ENCODE measurements around the gene PTGDS. TPM values are rescaled to one million over a fixed set of nuclear protein-coding genes. Genes with fewer than 3 reads are reported as not detected.

Gene PTGDS
- total RNA-seq, 1 donor from 2014 or later: not detected

DNA sequence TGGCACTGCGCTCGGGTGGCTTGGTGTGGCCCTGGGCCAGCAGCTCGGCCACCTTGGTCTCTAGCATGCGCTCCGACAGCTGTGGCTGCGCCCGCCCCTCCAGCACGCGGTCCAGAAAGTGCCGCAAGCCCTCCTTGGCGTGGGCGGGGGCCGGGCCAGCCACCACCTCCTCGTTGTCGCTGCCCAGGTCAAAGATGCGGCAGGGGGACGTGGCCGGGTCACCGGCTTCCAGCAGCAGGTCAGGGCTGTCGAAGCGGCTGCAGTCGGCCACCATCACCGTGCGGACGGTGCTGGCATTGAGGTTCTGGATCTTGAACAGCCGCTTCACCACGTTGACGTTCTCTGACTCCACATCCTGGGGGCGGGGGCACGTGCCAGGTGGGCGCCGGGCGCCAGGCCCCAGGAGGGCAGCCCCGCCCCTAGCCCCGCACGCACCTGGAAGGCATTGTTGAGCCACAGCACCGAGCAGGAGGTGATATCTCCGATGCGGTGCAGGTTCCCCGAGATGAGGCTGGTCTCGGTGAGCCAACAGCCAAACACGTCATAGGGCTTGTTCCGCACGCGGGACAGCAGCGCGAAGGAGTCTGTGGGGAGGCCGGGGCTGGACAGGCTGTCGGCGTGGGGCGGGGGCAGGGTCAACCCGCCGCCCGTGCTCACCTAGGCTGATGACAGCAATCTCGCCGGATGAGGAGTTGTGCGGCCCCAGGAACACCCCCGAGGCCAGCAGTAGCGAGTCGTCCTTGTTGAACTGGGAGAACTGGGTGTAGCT is 35.0 kb upstream of the PTGDS start:
- peak overlapping the region; percentile 65 for H3K4me3 Mint-ChIP-seq (ENCODE audit: low read depth)
- H3K4me1 Mint-ChIP-seq (ENCODE audit: low read depth): peaks cover 5% of the 10 kb centered on the region
- no peaks in the 10 kb centered on the region for H3K9me3 Mint-ChIP-seq
- peaks cover 35% of the 10 kb centered on the region for H3K36me3 Mint-ChIP-seq (ENCODE audit: low read depth)
- intact Hi-C loops (cut with micrococcal nuclease): no loop called here
- H3K27ac Mint-ChIP-seq: no peak overlapping the region
- no peaks in the 10 kb centered on the region for H3K27me3 Mint-ChIP-seq (ENCODE audit: low read depth)
- no peak for DNase-seq (ENCODE audit: low spot score)

DNA sequence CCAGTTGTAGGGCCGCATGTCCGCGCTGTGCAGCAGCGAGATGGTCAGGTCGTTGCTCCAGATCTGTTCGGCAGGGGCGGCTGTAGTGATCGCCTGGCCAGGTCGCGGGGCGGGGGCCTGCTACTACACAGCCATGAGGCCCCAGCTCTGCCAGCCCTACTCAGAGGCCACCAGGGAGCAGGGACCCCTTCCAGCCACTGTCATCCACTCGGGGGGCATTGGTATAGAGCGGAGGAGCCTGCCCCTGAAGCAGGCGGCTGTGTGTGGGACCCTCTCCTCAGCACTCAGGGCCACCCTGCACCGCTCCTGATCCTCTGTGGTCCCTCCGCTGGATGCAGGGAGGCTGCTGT is 34.4 kb upstream of the PTGDS start:
- no peaks in the 10 kb centered on the region for H3K27me3 Mint-ChIP-seq (ENCODE audit: low read depth)
- H3K4me3 Mint-ChIP-seq (ENCODE audit: low read depth): peak overlapping the region; percentile 65
- DNase-seq (ENCODE audit: low spot score): no peak
- peaks cover 5% of the 10 kb centered on the region for H3K4me1 Mint-ChIP-seq (ENCODE audit: low read depth)
- H3K27ac Mint-ChIP-seq: no peak overlapping the region
- peaks cover 32% of the 10 kb centered on the region for H3K36me3 Mint-ChIP-seq (ENCODE audit: low read depth)
- H3K9me3 Mint-ChIP-seq: no peaks in the 10 kb centered on the region
- intact Hi-C loops (cut with micrococcal nuclease): no loop called here

DNA sequence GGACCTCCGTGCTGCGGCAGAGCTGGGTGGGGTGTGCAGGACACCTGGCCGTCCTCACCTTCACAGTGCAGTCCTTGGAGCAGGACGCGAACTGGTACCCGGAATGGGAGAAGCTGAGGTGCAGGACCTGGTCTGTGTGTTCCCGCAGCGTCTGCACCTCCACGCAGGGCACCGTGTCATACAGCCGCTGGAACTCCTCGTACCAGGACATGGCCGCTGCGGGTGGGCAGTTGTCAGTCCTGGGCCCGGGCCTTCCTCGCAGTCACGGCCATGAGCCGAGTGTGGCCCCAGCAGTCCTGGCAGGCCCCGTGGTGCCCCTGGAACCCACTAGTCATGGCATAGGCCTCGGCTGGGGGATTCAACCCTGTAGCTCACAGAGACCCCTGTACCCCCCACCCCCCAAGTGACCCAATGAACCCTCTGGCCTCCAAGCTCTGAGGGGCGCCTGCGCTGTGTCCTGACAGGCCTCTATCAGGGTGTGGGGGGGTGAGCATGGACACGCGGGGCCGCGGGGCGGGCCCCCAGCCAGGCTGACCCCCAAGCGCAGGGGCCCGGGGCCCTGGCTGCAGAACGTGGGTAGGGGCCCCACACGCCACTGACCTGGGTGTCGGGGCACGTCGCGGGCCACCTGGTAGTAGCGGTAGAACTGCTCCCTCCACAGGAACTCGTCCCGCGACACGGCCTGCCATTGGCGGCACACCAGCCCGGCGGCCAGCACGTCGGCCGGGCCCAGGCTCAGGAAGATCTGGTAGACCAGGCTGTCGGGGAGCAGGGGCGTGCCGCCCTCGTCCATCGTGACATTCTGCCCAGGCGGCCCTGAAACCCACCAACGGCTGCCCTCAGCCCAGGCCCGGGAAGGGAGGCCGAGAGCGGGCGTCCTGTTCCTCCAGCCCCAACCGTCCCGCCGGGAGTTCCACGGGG is 33.8 kb upstream of the PTGDS start:
- intact Hi-C loops (cut with micrococcal nuclease): loop anchor here (1.0 to 2.0 kb wide), 4 partner anchors 41 to 100 kb away; partner anchors contain the start of genes PHPT1 and TRAF2
- H3K4me1 Mint-ChIP-seq (ENCODE audit: low read depth): peaks cover 5% of the 10 kb centered on the region
- H3K9me3 Mint-ChIP-seq: no peaks in the 10 kb centered on the region
- peak overlapping the region; percentile 79 for H3K4me3 Mint-ChIP-seq (ENCODE audit: low read depth)
- H3K27me3 Mint-ChIP-seq (ENCODE audit: low read depth): no peaks in the 10 kb centered on the region
- DNase-seq (ENCODE audit: low spot score): peak; percentile 49
- H3K36me3 Mint-ChIP-seq (ENCODE audit: low read depth): peaks cover 30% of the 10 kb centered on the region
- H3K27ac Mint-ChIP-seq: peak overlapping the region; percentile 82

DNA sequence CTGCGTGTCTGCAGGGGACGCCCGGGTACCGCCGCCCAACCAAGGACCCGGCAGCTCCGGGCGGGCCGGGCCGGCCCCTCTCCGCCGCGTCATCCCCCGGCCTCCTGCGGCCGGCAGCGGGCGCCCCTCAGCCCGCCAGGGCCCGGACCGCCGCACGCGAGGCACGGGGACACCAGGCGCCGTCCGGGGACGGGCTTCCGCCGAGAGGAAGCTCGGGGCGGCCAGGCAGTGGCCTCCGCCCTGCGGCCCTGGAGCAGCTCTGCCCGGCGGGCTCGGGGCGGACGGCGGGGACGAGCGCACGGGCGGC is 33.1 kb upstream of the PTGDS start:
- no peaks in the 10 kb centered on the region for H3K9me3 Mint-ChIP-seq
- peak overlapping the region; percentile 79 for H3K4me3 Mint-ChIP-seq (ENCODE audit: low read depth)
- intact Hi-C loops (cut with micrococcal nuclease): loop anchor here (1.0 to 2.0 kb wide), 4 partner anchors 41 to 101 kb away; partner anchors contain the start of genes PHPT1 and TRAF2
- H3K36me3 Mint-ChIP-seq (ENCODE audit: low read depth): peaks cover 26% of the 10 kb centered on the region
- H3K27me3 Mint-ChIP-seq (ENCODE audit: low read depth): no peaks in the 10 kb centered on the region
- peaks cover 3% of the 10 kb centered on the region for H3K4me1 Mint-ChIP-seq (ENCODE audit: low read depth)
- H3K27ac Mint-ChIP-seq: no peak overlapping the region
- DNase-seq (ENCODE audit: low spot score): no peak

DNA sequence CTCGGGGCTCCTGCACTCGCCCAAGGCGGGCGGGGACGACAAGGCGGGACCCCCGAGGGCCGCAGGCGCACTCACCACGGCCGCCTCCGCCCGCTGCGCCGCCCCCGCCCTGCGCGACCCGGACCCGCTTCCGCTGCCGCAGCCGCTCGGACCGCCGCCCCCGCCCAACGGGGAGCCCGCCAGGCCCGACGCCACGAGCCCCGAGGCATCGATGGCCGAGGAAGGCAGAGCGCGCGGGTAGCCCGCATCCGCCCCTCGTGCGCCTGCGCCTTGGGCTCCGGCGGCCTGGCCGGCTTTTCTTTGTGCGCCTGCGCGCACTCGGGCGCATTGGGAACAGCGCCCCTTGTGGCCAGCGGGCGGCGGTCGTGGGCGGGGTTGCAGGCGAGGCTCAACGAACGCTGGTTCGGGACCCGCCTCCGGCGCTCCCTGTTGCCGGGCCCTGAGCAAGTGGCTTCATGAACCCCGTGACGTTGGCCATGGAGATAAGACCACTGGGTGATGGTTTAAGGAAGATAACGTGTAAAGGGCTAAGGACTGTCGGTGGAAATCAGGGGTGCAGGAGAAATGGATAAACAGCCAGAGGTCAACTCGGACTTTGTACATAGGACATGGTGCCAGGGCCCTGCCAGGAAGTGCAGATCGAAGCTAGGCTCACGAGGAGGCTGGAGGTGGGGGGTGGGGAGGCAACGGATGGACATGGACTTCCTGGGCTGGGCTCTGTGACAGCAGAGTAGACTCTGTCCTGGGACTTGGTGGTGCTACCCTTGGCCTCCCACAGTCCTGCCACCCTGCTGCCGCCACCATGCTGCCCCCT is 32.6 kb upstream of the PTGDS start, which contains the start of the genes C8G and FBXW5:
Gene C8G, plus strand, starts transcription at position 725 of the 814 bp plus-strand sequence. Its CDS starts 78 bp downstream, at position 803.
Gene FBXW5, minus strand, starts transcription at position 220 of the 814 bp plus-strand sequence. CDS start 655 bp downstream, outside the sequence.
- intact Hi-C loops (cut with micrococcal nuclease): loop anchor here (1.0 to 2.0 kb wide), 4 partner anchors 42 to 101 kb away; partner anchors contain the start of genes PHPT1 and TRAF2
- DNase-seq (ENCODE audit: low spot score): peak; percentile 95
- peak within 1 kb of the TSS; percentile 79 for H3K4me3 Mint-ChIP-seq (ENCODE audit: low read depth)
- peak within 1 kb of the TSS; percentile 82 for H3K27ac Mint-ChIP-seq
- peaks cover 21% of the 10 kb centered on the region for H3K36me3 Mint-ChIP-seq (ENCODE audit: low read depth)
- H3K27me3 Mint-ChIP-seq (ENCODE audit: low read depth): no peaks in the 10 kb centered on the region
- no peaks in the 10 kb centered on the region for H3K9me3 Mint-ChIP-seq
- H3K4me1 Mint-ChIP-seq (ENCODE audit: low read depth): peaks cover 3% of the 10 kb centered on the region

DNA sequence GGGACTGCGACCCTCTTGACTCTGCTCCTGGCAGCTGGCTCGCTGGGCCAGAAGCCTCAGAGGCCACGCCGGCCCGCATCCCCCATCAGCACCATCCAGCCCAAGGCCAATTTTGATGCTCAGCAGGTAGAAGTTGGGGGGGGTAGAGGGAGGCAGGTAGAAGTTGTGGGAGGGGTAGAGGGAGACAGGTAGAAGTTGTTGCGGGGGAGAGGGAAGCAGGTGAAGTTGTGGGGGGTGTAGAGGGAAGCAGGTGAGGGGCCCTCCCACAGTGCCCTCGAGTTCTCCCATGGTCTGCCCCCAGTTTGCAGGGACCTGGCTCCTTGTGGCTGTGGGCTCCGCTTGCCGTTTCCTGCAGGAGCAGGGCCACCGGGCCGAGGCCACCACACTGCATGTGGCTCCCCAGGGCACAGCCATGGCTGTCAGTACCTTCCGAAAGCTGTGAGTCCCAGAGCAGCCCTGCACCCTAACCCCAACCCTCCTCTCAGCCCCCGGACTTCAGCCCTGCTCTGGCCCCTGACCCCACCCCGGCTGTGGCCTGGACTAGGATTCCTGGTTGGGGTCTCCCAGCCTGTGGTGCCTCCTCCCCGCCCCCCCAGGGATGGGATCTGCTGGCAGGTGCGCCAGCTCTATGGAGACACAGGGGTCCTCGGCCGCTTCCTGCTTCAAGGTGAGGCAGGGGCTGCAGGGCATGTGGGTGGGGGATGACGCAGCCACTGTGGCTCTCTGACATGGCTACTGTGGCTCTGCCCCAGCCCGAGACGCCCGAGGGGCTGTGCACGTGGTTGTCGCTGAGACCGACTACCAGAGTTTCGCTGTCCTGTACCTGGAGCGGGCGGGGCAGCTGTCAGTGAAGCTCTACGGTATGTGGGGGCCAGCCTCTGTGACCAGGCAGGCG is 31.7 kb upstream of the PTGDS start:
- Mint-ChIP-seq H3K4me3 (ENCODE audit: low read depth) (peak overlapping the region; percentile 54), H3K27me3 (ENCODE audit: low read depth) (no peaks in the 10 kb centered on the region), H3K36me3 (ENCODE audit: low read depth) (peaks cover 20% of the 10 kb centered on the region), H3K4me1 (ENCODE audit: low read depth) (peaks cover 3% of the 10 kb centered on the region), H3K9me3 (no peaks in the 10 kb centered on the region), H3K27ac (no peak overlapping the region)
- no peak for DNase-seq (ENCODE audit: low spot score)
- intact Hi-C loops (cut with micrococcal nuclease): loop anchor here (2.0 kb wide), 3 partner anchors 43 to 97 kb away; partner anchors contain the start of genes PHPT1 and TRAF2

DNA sequence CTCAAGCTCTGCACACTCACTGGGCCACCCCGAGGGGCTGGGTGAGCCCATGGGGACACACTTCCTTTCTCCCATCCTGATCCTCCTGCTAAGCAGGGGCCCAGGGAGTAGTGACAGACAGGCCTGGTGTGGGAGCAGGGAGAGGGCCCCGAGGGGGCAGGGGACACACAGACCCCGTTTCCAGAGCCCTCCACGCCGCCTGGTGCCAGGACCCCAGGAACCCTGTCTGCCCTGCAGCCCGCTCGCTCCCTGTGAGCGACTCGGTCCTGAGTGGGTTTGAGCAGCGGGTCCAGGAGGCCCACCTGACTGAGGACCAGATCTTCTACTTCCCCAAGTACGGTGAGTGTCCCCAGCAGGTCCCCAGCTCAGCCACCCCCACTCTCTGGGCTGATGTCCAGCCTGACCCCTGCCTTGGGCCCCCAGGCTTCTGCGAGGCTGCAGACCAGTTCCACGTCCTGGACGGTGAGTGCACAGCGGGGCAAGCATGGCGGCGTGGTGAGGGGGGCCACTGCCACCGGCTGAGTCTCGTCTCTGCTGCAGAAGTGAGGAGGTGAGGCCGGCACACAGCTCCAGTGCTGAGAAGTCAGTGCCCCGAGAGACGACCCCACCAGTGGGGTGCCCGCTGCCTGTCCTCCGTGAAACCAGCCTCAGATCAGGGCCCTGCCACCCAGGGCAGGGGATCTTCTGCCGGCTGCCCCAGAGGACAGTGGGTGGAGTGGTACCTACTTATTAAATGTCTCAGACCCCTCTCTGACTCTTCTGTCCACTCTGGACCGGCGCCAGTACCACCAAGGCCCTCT is 30.9 kb upstream of the PTGDS start:
- H3K27me3 Mint-ChIP-seq (ENCODE audit: low read depth): no peaks in the 10 kb centered on the region
- DNase-seq (ENCODE audit: low spot score): no peak
- H3K4me1 Mint-ChIP-seq (ENCODE audit: low read depth): peaks cover 3% of the 10 kb centered on the region
- H3K36me3 Mint-ChIP-seq (ENCODE audit: low read depth): peaks cover 12% of the 10 kb centered on the region
- H3K27ac Mint-ChIP-seq: no peak overlapping the region
- no peaks in the 10 kb centered on the region for H3K9me3 Mint-ChIP-seq
- intact Hi-C loops (cut with micrococcal nuclease): no loop called here
- H3K4me3 Mint-ChIP-seq (ENCODE audit: low read depth): no peak overlapping the region

DNA sequence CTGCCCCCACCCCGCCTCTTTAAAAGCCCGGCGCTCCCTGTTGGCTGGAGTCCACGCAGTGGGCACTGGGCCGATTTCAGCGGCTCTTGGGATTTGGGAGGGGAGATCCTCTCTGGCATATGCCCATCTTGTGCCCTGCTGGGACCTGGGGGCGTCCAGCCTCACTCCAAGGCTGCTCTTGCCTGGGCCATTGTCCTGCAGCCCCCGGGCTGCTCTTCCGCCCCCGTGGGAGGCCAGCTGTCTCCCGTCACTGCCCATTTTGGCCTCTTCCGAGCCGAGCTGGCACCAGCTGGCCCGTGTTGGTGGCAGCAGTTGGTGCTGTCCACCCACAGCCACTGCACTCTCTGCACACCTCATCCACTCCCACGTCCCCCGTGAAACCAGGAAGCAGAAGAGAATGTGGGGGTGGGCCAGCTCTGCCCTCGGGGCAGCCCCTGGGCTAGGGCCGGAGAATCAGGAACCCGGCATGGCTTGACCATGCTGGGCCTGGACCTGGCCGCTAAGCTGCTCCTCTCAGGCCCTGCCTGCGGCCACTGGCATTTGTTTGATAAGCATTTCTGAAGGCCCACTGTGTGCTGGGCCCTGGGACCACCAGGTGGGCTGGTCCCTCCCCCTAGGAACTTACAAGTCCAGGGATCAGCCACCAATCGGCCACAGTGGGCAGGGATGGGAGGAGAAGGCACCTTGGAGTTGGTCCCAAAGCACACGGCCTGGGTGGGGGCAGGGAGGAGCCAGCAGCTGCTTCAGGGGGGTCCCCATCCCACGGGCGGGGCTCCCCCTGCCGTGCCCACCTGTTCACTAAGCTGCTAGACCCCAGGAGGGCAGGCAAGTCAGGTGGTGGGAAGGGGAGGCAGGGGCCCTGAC is 30.0 kb upstream of the PTGDS start:
- intact Hi-C loops (cut with micrococcal nuclease): no loop called here
- Mint-ChIP-seq H3K4me3 (ENCODE audit: low read depth) (no peak overlapping the region), H3K27me3 (ENCODE audit: low read depth) (no peaks in the 10 kb centered on the region), H3K9me3 (no peaks in the 10 kb centered on the region), H3K4me1 (ENCODE audit: low read depth) (peaks cover 3% of the 10 kb centered on the region), H3K27ac (no peak overlapping the region), H3K36me3 (ENCODE audit: low read depth) (peaks cover 7% of the 10 kb centered on the region)
- no peak for DNase-seq (ENCODE audit: low spot score)

DNA sequence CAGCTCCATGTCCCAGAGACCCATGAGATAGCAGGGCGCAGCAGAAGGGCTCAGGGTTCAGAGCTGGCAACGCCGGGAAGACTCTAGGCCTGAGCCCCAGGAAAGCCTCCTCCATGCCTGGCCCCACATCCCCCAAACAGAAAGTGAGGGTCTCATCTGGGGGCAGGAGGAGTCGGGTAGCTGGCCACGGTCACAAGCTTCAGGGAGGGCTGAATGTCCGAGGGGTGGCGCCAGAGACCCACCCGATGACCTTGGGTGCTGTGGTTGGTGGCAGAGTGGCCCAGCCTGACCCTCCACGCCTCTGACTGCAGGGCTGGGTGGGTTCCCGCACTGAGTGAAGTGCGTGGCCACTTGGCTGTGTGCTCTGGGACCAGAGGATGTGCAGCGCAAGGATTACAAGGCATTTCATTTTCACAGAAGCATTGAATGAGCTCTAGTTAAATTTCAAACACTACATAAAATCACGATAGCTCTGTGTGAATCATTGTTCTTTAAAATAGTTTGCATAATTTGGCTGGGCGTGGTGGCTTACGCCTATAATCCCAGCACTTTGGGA is 29.3 kb upstream of the PTGDS start:
- Mint-ChIP-seq H3K4me3 (ENCODE audit: low read depth) (peak overlapping the region; percentile 63), H3K36me3 (ENCODE audit: low read depth) (peaks cover 3% of the 10 kb centered on the region), H3K27me3 (ENCODE audit: low read depth) (no peaks in the 10 kb centered on the region), H3K4me1 (ENCODE audit: low read depth) (peaks cover 3% of the 10 kb centered on the region), H3K9me3 (no peaks in the 10 kb centered on the region), H3K27ac (no peak overlapping the region)
- intact Hi-C loops (cut with micrococcal nuclease): no loop called here
- no peak for DNase-seq (ENCODE audit: low spot score)

DNA sequence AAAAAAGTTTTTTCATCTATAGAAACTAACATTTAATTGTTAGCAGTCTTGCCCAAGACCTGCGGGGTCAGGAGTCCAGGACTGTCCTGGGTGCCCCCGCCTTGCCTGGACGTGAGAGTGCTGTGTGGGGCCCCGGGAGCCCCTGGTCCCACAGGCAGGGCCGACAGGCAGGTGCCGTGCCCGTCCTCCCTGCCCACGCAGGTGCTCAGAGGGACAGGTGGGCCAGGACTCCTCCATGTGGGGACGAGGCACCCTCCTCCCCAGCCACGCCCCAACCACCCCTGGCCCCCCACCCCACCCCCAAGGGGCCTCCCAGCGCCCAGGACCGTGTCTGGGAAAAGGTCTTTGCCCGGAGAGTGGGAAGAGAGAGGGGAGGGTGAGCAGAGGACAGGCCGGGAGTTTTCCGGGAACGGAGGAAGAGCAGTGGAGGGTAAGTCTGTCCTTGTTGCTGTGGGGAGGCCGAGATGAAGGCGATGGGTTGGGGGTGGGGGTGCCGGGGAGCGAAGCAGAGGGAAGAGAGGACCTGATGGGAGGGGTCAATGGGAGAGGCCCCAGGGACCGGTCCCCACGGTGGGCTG is 28.0 kb upstream of the PTGDS start:
- no peaks in the 10 kb centered on the region for H3K27me3 Mint-ChIP-seq (ENCODE audit: low read depth)
- no peaks in the 10 kb centered on the region for H3K9me3 Mint-ChIP-seq
- peak overlapping the region; percentile 71 for H3K27ac Mint-ChIP-seq
- H3K4me1 Mint-ChIP-seq (ENCODE audit: low read depth): peaks cover 3% of the 10 kb centered on the region
- H3K4me3 Mint-ChIP-seq (ENCODE audit: low read depth): peak overlapping the region; percentile 81
- intact Hi-C loops (cut with micrococcal nuclease): no loop called here
- H3K36me3 Mint-ChIP-seq (ENCODE audit: low read depth): no peaks in the 10 kb centered on the region
- no peak for DNase-seq (ENCODE audit: low spot score)

Measured in activated T-helper 2 cell treated with anti-CD3 and anti-CD28 coated beads, Interferon-gamma antibody, Interleukin-2, Interleukin-4, amounts not matched to agents 10 μg/mL and 5 μg/mL and 100 μg/mL, durations not matched to agents 14 hours and 24 hours and 36 hours (primary cell).